HG02938 (cell line): ENCODE results near the gene MUC2.

Experiments used
- ATAC-seq: cut with Tn5 transposase; IDR thresholded peaks from one replicate; pipeline ENCODE4 v1.9.1; 2021; ENCODE audit warnings: mild to moderate bottlenecking, moderate library complexity; ENCODE audit not compliant: unreplicated experiment

Gene MUC2

GRCh38 chr11:1085440-1086170 is 10.9 kb downstream of the MUC2 start:
- ATAC-seq: no peak

- no peak for ATAC-seq
Measured at GRCh38 chr11:1086171-1087102, 11.8 kb downstream of the MUC2 start.

GRCh38 chr11:1087279-1087960 is 12.7 kb downstream of the MUC2 start:
- no peak for ATAC-seq

GRCh38 chr11:1087961-1088926 is 13.6 kb downstream of the MUC2 start:
- no peak for ATAC-seq

- no peak for ATAC-seq
Measured at GRCh38 chr11:1088927-1089737, 14.5 kb downstream of the MUC2 start.

GRCh38 chr11:1089738-1090599 is 15.3 kb downstream of the MUC2 start:
- no peak for ATAC-seq

GRCh38 chr11:1090600-1091331 is 16.1 kb downstream of the MUC2 start:
- ATAC-seq: no peak

- no peak for ATAC-seq
Measured at GRCh38 chr11:1091332-1092083, 16.8 kb downstream of the MUC2 start.

GRCh38 chr11:1092145-1092670 is 17.5 kb downstream of the MUC2 start:
- ATAC-seq: no peak

GRCh38 chr11:1092919-1093318 is 18.2 kb downstream of the MUC2 start:
- no peak for ATAC-seq

GRCh38 chr11:1099519-1100355 is 25.1 kb downstream of the MUC2 start:
- ATAC-seq: no peak

GRCh38 chr11:1100417-1101245 is 26.0 kb downstream of the MUC2 start:
- no peak for ATAC-seq

GRCh38 chr11:1101318-1102089 is 26.8 kb downstream of the MUC2 start:
- no peak for ATAC-seq

GRCh38 chr11:1102221-1102971 is 27.7 kb downstream of the MUC2 start:
- no peak for ATAC-seq
